DND-41 (cell line): ENCODE results near the gene CSRNP3.

ENCODE experiments used
- EZH2 ChIP-seq: IDR thresholded peaks from 3 replicates; pipeline ENCODE4 v1.6.1; 2012; ENCODE audit warnings: borderline replicate concordance, low read depth, mild to moderate bottlenecking, moderate library complexity, low read length, inconsistent platforms; ENCODE audit not compliant: severe bottlenecking
- TF ChIP-seq, protein P1 (sequence below): IDR thresholded peaks from 2 replicates; pipeline ENCODE4 v1.5.1; 2012; ENCODE audit warnings: borderline replicate concordance, low read length, moderate library complexity, mild to moderate bottlenecking; ENCODE audit not compliant: poor library complexity, severe bottlenecking; ENCODE audit errors: extremely low read depth

DNA sequence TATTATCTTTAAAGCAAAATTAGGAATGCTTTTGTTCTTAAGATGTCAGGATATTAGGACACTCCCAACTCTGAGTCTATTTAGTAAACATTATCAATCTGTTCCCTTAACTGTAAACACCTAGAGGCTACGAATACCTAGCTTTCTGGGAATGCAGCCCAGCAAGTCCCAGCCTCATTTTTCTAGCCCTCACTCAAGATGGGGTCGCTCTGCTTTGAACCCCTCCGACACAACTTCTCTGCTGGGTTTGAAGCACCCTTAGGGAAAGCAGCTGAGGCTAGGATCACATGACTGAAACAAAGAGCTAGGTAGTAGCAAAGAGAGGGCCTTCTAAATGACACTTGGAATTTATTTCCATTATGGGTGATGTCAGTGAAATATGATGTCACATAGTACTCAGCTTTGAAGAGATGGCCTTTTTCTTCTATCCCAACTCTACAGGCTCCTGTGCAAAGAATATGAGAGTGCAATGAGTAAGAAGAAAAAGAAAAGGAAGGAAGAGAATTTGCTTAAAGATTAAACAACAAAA, 114.7 kb downstream of the CSRNP3 start:
- TF ChIP-seq, protein P1, sequence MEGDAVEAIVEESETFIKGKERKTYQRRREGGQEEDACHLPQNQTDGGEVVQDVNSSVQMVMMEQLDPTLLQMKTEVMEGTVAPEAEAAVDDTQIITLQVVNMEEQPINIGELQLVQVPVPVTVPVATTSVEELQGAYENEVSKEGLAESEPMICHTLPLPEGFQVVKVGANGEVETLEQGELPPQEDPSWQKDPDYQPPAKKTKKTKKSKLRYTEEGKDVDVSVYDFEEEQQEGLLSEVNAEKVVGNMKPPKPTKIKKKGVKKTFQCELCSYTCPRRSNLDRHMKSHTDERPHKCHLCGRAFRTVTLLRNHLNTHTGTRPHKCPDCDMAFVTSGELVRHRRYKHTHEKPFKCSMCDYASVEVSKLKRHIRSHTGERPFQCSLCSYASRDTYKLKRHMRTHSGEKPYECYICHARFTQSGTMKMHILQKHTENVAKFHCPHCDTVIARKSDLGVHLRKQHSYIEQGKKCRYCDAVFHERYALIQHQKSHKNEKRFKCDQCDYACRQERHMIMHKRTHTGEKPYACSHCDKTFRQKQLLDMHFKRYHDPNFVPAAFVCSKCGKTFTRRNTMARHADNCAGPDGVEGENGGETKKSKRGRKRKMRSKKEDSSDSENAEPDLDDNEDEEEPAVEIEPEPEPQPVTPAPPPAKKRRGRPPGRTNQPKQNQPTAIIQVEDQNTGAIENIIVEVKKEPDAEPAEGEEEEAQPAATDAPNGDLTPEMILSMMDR: no peak
- TF ChIP-seq EZH2: no peak
